Mammary epithelial cell (primary cell): Measurements from ENCODE around the gene RNF214.

ENCODE experiments used
- CTCF ChIP-seq, 2 donors: IDR thresholded peaks in 1 of 2; conservative IDR thresholded peaks in 1 of 2; 2 replicates each; pipeline ENCODE4 v1.5.1; 2011 to 2012; ENCODE audit warnings: inconsistent platforms in 2 of 2, low read length in 2 of 2, mild to moderate bottlenecking in 2 of 2, control low read depth in 1 of 2, low read depth in 1 of 2; ENCODE audit not compliant: insufficient read depth in 1 of 2; ENCODE audit errors: extremely low read depth in 1 of 2
- EZH2 ChIP-seq: IDR thresholded peaks from 2 replicates; pipeline ENCODE4 v1.6.1; 2012; ENCODE audit warnings: low read length, inconsistent platforms, borderline replicate concordance

- TF ChIP-seq CTCF (conservative IDR thresholded peaks at IDR 0.05 in 1 of 2, IDR thresholded peaks at IDR 0.05 in 1 of 2; ENCODE audit: extremely low read depth in 1 of 2, insufficient read depth in 1 of 2, low read depth in 1 of 2, low read length in 2 of 2) (no peak), EZH2 (no peak)
Observed at GRCh38 chr11:117205211-117205818, 27.2 kb upstream of the RNF214 start.
